GM19035 (cell line): ENCODE measurements around the gene WNT6.
"Not testable (repeated sequence)": the region's sequence is repeated elsewhere in the genome, so short reads cannot be mapped to it uniquely, and the experiment has no call there.

Source experiments
- ATAC-seq: cut with Tn5 transposase; IDR thresholded peaks from one replicate; pipeline ENCODE4 v1.9.1; 2021; ENCODE audit not compliant: unreplicated experiment

The WNT6 gene

DNA sequence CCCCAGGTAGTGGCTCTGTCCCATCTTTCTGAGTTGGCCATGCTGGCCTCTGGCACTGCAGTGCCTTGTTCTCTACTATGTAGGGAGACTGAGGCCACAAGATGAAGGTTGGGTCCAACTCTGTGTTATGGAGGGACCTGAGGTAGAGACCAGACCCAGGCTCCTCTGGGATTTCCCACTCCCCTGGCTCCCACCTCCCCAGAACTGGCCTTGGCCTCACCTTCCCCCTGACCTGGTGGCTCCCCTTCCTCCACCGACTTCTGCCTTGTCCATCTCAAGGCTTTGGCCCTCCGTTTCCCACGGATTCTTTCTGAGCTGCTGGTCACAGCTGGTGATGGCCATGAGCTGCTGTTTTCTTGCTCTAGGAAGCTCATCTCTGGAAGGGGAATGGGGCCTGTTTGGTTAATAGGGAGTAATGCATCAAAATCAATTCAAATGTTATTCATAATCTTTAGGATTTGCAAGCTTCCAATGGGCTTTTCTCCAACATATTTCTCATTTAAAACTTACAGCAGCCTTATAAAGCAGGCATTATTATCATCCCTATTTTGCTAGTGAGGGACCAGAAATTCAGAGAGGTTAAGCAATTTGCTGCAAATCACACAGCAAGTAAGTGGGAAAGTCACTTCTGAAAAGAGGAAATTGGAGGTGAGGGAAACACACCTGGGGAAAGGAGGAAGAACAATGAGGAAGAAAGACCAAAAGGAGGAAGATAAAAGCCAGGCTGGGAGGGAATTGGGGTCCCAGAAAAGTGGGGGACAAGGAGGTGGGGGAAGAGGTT lies 28.9 kb upstream of the WNT6 start:
- ATAC-seq, result no peak

DNA sequence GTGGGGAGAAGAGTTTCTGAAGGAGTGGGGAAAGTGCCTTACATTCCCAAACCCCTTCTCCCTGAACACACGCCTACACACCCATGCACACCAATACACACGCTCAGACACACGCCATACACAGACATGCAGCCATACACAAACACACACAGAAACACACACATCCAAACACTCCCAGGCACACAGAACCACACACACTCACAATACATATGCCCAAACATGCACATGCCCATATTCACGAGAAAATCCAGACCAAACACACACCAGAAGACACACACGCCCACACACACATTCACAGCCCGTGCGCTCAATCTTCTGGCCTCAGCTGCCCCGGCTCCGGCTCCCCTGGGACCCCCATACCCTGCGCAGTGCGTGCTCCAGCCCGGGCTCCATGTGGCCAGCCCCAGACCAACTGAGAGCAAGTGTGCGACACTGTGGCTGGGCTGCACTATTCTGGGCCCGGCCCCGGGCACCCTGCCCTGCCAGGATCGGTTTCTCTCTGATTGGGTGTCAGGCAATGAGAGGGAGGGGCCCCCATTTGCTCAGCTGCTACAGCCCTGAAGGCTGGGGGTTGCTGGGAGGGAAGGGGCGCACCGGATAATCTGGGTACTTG lies 28.1 kb upstream of the WNT6 start, which contains the start of gene PRKAG3:
TSS of gene PRKAG3 (minus strand) at position 426 of the 613 bp plus-strand sequence.
- ATAC-seq, result no peak

DNA sequence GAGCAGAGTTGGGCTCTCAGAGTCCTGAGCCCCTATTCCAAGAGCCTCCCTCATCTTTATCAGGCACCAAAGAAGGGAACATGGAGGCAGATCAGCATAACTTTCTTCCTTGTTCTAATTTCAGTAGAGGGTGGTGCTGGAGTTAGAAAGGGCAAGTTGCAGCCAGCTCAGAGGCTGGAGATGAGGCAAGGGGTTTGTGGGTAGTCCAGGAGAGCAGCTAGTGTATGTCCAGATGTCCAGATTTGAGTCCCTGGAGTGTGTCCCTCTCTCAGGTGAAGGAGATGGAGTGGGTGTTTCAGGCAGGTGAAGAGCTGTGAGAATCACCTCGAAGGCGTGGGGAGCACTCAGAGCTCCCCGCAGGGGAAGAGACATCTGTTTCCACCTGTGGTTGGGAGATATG lies 27.5 kb upstream of the WNT6 start:
- no peak for ATAC-seq

DNA sequence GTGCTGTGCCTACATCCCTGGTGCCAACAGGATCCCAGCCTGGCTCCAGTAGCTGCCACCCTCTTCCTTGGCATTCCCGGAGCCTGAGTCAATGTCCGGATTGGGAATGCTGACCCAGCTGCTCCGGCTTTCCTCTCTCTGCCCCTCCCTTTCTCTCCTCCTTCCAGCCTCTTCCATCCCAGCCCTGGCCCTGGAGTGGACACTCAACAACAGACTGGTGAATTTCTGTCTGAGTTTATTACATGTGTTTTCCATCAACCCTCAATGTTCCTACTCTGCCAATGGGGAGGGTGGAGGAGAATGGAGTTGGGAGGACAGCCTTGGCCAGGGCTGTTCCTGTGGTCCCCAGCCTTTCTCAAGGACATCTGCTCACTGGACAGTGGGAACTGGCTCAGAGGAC lies 27.1 kb upstream of the WNT6 start:
- ATAC-seq, result no peak

DNA sequence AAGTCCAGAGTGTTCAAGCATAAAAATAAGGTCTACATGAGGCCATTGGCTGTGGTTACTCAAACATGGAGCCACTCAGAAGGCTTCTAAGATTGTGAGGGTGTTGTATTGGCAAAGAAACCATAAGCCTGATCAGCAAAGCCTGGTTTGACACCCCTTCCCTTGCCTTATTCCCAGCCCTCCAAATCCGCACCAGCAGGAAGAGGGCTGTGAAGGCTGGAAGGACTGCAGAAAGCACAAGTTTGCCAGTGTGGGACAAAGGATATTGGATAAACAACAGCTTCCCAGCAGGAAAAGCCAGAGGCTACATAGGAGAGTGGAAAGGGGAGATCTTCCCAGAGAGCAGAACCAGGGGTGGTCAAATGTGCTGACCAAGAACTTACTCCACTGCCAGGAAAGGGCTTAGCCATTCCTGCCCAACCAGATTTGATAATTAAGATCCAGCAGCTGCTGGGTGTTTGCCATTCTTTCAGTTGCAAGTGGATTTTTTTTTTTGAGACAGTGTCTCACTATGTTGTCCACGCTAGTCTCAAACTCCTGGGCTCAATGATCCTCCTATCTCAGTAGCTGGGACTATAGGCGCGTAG lies 26.5 kb upstream of the WNT6 start:
- ATAC-seq, result no peak

DNA sequence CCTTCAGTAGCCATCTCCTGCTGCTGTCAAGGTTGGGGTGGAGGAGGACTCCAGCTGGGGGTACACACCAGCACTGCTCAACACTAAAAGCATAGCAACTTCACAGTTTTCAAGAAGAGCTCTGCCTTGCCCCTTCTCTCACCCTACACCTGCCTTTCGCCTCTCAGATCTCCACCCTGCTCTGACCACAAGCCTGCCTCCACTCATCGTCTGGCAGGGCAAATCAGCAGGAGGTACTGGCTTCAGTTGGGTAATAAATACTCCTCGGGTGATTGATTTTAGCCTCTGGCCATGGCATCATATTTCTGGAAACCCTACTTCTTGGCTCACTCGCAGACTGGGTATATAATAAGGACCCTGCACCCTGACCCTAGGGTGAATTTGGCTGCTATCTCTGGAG lies 24.9 kb upstream of the WNT6 start:
- no peak for ATAC-seq

DNA sequence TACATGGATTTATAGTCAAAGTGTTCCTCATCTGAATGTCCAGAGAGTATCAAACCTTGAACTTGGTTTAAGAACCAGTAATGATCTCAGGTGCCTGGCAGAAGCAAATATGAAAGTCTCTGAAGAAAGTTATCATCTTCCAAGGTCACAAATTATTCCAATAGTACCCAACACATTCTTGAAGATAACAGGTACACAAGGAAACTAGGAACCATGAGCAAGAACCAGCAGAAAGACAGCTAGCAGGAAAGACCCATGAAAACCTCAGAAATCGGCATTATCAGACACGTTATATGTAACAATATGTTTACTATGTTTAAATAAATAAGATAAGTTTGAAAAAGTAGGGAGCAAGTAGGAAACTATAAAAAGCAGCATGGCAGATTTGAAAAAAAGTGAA lies 22.1 kb upstream of the WNT6 start:
- ATAC-seq, result no peak

DNA sequence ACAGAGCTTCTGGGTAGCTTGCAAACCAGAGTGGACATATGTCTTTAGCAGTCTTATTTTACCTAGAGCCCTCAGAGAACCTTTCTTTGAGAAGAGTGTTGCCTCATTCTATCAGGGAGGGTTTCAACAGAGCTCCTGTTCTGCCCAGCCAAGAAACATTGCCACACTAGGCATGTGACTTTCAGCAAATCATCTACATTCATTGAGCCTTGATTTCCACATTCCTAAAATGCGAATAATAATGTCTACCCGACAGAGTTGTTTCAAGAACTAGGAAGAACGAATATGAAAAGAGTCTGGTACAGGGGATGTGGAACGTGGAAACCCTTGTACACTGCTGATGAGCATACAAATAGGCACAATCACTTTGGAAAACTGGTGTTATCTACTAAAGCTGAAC lies 20.2 kb upstream of the WNT6 start:
- no peak for ATAC-seq

DNA sequence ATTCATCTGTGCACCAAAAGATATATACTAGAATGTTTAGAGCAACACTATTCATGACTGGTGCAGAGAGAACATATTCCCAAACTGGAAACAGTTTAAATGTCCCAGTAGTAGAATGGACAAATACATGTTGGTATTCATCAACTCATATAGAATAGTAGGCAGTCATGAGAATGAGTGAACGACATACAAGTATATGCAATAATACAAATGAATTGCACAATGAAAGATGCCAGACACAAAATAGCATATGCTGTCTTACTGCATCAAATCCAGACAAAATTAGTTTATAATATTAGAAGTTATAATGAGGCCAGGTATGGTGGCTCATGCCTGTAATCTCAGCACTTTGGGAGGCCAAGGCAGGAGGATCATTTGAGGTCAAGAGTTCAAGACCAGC lies 19.7 kb upstream of the WNT6 start:
- no peak for ATAC-seq

DNA sequence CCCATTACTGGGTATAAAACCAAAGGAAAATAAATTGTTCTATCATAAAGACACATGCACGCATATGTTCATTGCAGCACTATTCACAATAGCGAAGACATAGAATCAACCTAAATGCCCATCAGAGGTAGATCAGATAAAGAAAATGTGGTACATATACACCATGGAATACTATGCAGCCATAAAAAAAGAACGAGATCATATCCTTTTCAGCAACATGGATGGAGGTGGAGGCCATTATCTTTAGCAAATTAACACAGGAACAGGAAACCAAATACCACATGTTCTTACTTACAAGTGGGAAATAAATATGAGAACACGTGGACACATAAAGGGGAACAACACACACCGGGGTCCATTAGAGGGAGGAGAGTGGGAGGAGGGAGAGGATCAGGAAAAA lies 15.3 kb upstream of the WNT6 start:
- not testable (repeated sequence) for ATAC-seq

DNA sequence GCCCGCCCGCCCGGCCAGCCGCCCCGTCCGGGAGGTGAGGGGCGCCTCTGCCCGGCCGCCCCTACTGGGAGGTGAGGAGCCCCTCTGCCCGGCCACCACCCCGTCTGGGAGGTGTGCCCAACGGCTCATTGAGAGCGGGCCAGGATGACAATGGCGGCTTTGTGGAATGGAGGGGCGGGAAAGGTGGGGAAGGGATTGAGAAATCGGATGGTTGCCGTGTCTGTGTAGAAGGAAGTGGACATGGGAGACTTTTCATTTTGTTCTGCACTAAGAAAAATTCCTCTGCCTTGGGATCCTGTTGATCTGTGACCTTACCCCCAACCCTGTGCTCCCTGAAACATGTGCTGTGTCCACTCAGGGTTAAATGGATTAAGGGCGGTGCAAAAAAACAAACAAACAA lies 12.6 kb upstream of the WNT6 start:
- ATAC-seq, result not testable (repeated sequence)

DNA sequence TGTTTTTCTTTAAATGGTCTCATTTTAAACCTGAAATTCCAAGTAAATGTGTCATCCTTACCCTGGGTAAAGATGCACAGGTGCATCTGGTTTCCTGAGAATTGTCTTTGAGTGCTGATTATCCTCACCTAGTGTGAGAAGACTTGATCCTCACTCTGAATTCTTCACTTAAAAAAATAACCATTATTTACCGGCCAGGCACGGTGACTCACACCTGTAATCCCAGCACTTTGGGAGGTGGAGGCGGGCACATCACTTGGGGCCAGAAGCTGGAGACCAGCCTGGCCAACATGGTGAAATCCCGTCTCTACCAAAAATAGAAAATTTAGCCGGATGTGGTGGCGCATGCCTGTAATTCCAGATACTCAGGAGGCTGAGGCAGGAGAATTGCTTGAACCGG lies 9.9 kb upstream of the WNT6 start:
- no peak for ATAC-seq

DNA sequence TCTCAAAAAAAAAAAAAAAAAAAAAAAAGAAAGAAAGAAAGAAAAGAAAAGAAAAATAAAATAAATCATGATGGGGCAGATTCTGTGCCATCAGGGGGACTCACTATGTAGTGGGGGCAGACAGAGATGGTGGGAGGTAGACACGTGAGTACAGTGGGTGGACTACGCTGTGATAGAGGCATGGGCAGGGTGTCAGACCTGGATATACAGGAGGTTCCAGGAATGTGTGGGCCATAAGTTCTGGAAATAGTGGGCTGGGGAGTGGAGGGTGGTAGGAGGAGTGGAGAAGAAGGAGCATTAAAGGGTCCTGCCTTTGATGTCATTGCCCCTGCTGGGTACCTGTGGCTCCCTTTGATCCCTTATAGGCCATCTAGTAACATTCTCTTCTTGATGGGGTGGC lies 8.8 kb upstream of the WNT6 start:
- no peak for ATAC-seq

DNA sequence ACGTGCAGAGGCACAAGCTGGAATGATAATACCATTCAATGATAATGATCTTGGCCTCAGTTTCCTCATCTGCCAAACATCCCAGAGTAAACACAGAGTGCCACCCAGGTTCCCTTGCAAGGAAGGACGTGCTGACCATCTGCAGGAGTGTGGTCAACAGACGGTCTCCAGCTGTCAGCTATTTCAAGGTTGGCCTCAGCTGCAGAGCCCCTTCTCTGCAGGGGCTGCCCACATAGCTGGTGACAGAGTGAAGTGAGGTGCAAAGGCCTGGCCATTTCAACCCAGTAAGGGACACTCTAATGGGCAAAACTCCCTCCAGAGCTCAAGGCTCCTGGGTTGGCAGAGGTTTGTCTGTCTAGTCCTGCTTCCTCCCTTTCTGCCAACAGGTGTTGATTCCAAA lies 8.3 kb upstream of the WNT6 start:
- ATAC-seq, result no peak

DNA sequence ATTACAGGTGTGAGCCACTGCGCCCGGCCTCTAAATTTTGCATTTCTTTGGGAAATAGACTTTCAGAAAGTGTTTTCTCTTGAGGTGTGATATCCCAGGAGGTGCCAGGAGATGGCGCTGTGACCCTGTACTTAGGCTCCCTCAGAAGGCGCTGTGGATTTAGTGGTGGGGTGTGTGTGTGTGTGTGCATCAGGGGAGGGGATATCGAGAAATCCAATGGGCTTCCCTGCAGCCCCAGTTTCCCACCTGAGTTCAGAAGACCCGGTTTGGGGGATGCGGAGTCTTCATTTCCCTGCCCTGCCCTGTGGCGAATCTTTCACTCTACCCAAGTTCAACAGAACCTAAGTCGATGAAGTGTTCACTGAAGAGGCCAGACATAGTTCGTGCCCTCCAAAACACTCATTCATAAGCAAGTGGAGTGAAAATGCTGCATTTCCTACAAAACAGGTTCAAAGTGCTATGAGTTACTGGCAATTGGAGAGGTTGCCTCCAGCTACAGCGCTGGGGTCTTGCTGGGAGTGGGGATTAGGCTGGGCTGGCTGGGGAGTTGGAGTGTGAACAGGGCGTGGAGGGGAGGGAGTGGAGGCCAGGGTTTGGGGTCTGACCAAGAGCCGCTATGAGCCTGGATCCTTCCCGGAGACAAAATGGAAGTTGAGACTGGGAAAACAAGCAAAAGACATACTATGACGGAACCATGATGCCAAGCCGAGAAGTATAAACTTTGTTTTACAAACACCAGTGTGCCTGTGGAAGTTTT lies 6.5 kb upstream of the WNT6 start:
- ATAC-seq, result no peak

DNA sequence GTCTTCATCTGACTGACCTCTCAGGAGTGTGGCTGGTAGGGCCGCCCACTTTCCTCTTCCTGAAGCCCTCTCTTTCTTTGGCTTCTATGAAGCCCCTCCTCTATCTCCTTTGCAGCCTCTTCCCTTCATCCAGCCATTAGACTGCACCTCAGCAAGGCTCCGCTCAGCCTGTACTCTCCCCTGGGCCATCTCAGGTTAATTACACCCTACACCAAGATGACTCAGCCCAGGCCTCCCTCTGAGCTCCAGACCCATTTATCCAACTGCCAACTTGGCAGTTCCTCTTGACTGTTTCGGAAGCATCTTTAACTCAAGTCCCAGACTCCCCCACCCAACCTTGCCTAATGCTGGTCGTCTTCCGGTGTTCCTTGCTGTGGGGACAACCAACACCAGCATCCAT lies 5.8 kb upstream of the WNT6 start:
- no peak for ATAC-seq

DNA sequence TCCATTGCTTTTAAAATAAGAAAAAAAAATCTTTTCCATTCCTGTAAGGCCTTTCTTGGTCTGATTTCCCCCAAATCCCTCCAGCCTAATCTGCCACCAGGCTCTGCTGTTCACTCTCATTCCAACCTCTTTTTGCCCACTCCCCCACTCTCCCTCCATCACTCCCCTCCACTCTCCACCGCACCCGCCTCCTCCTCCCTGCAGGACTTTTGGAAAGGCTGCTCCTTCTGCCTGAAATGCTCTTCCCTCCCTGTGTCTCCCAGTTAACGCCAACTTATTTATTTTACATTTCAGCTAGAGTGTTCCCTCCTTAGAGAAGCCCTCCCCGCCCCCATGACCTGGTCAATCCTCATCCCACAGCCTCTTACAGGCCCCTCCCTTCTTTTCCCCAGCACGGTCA lies 4.7 kb upstream of the WNT6 start:
- ATAC-seq, result no peak

DNA sequence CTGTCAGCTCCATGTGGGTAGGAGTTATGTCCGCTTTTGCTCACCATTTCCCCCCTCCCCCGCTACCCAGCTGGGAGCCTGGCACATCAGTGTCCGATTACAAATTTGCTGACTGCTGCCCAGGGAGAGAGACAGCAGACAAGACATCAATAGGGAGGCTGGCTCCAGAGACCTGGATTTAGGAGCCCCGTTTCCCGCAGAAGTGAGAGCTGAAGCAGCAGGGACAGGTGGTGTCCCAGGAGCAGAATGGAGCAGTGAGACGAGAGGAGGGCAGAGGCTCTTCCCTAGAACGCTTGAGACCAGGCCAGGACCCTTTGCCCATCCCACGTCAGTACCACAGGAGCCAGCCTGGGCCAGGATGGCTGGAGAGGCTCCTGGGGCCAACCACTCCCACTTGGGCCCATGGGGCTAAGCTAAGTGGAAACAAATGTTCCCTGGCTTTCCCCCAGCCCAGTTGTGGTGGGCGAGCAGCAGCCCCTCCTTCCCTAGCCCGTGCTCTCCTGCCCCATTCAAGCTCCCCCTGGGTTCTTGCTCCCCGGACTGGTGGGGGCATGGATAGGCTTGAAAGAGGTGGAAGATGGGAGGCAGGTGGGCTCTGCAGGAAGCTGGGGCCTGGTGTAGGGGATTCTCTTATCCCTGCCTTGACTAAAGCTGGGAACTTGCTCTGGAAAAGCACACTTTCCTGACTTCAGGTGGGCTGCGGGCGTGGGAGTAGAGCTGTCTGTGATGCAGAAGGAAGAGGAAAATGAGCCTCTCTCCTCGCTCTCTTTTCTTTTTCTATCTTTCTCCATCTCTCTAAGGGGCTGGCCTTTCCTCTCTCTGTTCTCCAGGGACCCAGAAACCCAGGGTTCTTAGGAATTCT lies 4.1 kb upstream of the WNT6 start:
- ATAC-seq, result no peak

DNA sequence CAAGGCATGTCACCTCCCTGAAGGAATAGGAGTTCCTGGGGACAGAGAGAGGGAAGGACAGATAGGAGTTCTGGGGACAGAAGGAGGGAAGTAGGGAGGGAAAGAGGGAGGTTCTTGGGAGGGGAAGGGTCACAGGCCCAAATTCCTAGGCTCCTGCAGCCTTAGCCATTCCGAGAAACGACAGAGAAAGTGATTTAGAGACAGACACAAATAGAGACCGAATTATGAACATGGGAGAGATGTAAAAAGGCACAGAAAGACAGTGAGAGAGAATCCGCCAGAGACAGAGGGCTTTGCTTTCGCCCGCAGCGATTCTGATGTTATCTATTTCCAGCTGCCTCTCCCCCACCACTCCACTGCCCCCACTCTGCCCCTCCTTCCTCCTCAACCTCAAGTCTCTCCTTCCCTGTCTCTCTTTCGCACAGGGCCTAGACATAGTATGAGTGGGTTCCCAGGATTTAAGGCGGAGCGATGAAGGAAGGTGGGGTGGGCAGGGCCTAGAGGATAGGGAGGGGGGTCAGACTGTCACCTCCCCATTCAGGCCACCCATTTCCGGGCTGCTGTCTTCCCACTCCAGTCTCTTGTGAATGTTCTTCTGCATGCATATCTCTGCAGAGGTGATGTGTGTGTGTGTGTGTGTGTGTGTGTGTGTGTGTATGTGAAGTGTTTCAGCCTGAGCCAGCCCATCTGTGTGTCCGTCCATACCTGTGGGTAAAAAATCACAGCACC lies 3.3 kb upstream of the WNT6 start:
- no peak for ATAC-seq

DNA sequence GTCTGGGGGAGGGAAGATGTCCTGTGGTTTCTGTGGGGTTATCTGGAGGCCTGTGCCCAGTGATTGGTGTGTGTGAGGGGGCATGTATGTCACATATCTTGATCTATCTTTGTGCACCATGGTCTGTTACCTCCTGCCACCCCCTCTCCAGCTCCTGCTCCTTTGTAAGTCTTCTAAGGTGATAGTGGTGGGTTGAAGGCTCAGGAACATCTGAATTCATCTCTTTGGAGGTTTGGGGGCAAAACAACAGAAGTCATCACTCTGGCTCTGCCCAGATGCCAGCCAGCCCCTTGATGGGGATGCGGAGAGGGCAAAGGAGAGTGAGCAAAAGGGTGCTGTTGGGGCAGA lies 2.7 kb upstream of the WNT6 start:
- no peak for ATAC-seq
